SJCRH30 (cell line): ENCODE measurements around the gene LCMT2. TPM values are rescaled to one million over a fixed set of nuclear protein-coding genes. Genes with fewer than 3 reads are reported as not detected.

ENCODE experiments used
- DNase-seq, 2 experiments: peaks; one replicate each; pipeline ENCODE4 v3.0.0-alpha.2; 2015 to 2020
- H3K27ac ChIP-seq: fragments of 250-450 bp; sonication (Bioruptor Pico); 2 replicates; pipeline ENCODE4 v1.5.1; 2020; ENCODE audit warnings: mild to moderate bottlenecking, moderate library complexity
- H3K27me3 ChIP-seq: fragments of 250-450 bp; sonication (Bioruptor Pico); 2 replicates; pipeline ENCODE4 v1.5.1; 2020; ENCODE audit warnings: mild to moderate bottlenecking, moderate library complexity
- H3K36me3 ChIP-seq: fragments of 250-450 bp; sonication (Bioruptor Pico); 2 replicates; pipeline ENCODE4 v1.5.1; 2020; ENCODE audit warnings: mild to moderate bottlenecking, moderate library complexity
- H3K4me1 ChIP-seq: fragments of 250-450 bp; sonication (Bioruptor Pico); 2 replicates; pipeline ENCODE4 v1.5.1; 2020; ENCODE audit warnings: mild to moderate bottlenecking, moderate library complexity
- H3K4me3 ChIP-seq: fragments of 250-450 bp; sonication (Bioruptor Pico); 2 replicates; pipeline ENCODE4 v1.5.1; 2020; ENCODE audit warnings: mild to moderate bottlenecking, moderate library complexity
- H3K9me3 ChIP-seq: fragments of 250-450 bp; sonication (Bioruptor Pico); replicated peaks from 2 replicates; pipeline ENCODE4 v1.5.1; 2020; ENCODE audit warnings: mild to moderate bottlenecking, moderate library complexity
- total RNA-seq: library from RNA; depleted of rRNA; stranded (reverse); fragments of >200 nt; shearing (Covaris generic); gene quantifications from 2 replicates; pipeline ENCODE4 v1.2.3, GENCODE V29; 2014

LCMT2 gene
- total RNA-seq, 1 experiment from 2014 or later: 18.5 TPM

GRCh38 chr15:43325039-43325684 lies 5.2 kb downstream of the LCMT2 start:
- Histone ChIP-seq H3K27me3 (no peaks in the 10 kb centered on the region), H3K9me3 (no peaks in the 10 kb centered on the region), H3K4me1 (no peaks in the 10 kb centered on the region), H3K4me3 (no peak overlapping the region), H3K36me3 (peaks cover 14% of the 10 kb centered on the region), H3K27ac (no peak overlapping the region)
- DNase-seq: no peak

DNA sequence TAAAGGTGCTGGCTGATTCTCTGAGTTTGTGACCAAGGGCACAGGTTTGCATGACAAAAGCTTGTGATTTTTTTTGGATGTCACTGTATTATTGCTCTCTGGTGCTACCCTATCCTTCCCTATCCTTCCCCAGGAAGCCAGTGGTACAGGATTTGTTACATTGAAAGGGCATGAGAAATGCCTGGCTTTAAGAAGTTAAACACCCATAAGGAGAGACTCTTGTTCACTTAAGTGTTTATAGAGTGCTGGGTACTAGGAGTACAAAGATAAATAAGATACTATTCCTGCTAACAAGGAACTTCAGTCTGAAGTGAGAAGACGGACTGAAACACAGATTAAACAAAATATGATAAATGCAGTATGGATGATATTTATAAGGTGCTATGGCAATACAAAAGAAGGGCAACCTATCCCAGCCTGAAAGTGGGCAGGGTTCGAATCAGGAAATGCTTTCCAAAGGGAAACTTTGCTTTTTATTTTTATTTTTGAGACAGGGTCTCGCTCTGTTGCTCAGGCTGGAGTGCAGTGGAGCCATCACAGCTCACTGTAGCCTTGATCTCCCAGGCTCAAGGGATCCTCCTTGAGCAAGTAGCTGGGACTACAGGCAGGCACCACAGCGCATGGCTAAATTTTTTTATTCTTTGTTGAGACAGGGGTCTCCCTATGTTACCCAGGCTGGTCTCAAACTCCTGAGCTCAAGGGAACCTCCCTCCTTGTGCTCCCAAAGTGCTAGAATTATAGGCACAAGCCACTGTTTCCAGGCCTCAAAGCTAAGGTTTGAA lies 11.2 kb downstream of the LCMT2 start:
- Histone ChIP-seq H3K4me3 (no peak overlapping the region), H3K36me3 (no peaks in the 10 kb centered on the region), H3K9me3 (no peaks in the 10 kb centered on the region), H3K4me1 (peaks cover 8% of the 10 kb centered on the region; the same call in 1 of the 2 replicates), H3K27me3 (no peaks in the 10 kb centered on the region), H3K27ac (no peak overlapping the region)
- DNase-seq: no peak

DNA sequence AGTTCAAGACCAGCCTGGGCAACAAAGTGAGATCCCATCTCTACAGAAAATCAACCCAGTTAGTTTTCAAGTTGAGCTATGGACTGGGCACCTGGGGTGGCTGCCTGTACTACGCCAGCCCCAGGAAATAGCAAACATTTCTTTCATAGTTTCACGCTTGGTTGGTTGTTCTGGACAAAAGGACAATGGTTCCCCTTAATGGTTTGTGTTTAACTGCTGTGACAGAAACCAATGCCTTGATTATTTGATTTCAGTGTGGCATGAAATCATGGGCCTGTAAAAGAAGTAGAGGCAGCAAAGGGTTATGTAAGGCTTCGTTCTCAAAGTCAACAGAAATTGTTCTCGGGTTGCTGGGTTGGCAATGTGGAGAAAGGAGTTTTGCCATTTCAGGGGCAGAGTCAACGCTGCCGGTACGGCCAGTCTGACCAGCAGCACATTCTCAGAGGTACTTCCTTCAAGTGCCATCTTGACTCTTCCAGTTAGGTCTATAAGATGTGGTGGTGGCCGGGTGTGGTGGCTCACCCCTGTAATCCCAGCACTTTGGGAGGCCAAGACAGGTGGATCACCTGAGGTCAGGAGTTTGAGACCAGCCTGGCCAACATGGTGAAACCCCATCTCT lies 12.7 kb downstream of the LCMT2 start:
- H3K36me3 ChIP-seq: no peaks in the 10 kb centered on the region
- H3K4me1 ChIP-seq: peaks cover 8% of the 10 kb centered on the region; the same call in 1 of the 2 replicates
- H3K9me3 ChIP-seq: no peaks in the 10 kb centered on the region
- H3K4me3 ChIP-seq: no peak overlapping the region
- no peaks in the 10 kb centered on the region for H3K27me3 ChIP-seq
- no peak overlapping the region for H3K27ac ChIP-seq
- DNase-seq: no peak

DNA sequence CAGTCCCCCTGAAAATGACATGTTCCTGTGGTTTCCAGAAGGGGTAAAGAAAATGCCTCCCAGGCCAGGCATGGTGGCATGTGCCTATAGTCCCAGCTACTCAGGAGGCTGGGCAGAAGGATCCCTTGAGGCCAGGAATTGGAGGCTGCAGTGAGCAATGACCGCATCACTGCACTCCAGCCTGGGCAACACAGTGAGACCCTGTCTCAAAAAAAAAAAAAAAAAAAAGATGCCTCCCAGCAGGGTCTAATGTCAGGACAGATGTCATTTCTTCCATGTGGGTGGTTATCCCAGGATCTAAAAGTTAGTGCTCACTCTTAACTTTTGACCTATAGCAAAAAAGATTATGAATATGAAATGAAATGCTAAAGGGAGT lies 13.4 kb downstream of the LCMT2 start:
- Histone ChIP-seq H3K36me3 (no peaks in the 10 kb centered on the region), H3K27ac (no peak overlapping the region), H3K9me3 (no peaks in the 10 kb centered on the region), H3K4me3 (no peak overlapping the region), H3K27me3 (no peaks in the 10 kb centered on the region), H3K4me1 (peaks cover 8% of the 10 kb centered on the region; the same call in 1 of the 2 replicates)
- no peak for DNase-seq

- no peak overlapping the region for H3K4me3 ChIP-seq
- H3K4me1 ChIP-seq: peaks cover 8% of the 10 kb centered on the region; the same call in 1 of the 2 replicates
- no peak overlapping the region for H3K27ac ChIP-seq
- H3K27me3 ChIP-seq: no peaks in the 10 kb centered on the region
- H3K36me3 ChIP-seq: no peaks in the 10 kb centered on the region
- no peak for DNase-seq
- no peaks in the 10 kb centered on the region; the same call in 1 of the 2 replicates for H3K9me3 ChIP-seq
Measured at GRCh38 chr15:43316016-43316970, 14.1 kb downstream of the LCMT2 start.

- no peak overlapping the region for H3K4me3 ChIP-seq
- no peak for DNase-seq
- no peaks in the 10 kb centered on the region for H3K36me3 ChIP-seq
- no peak overlapping the region for H3K27ac ChIP-seq
- H3K9me3 ChIP-seq: no peaks in the 10 kb centered on the region; the same call in 1 of the 2 replicates
- no peaks in the 10 kb centered on the region for H3K27me3 ChIP-seq
- peaks cover 8% of the 10 kb centered on the region; the same call in 1 of the 2 replicates for H3K4me1 ChIP-seq
Measured at GRCh38 chr15:43314171-43314570, 16.2 kb downstream of the LCMT2 start.

- no peak for DNase-seq
- no peaks in the 10 kb centered on the region for H3K36me3 ChIP-seq
- H3K27me3 ChIP-seq: 0 out of 2 replicates have a peak, but pooled peaks cover under 1% of the 10 kb centered on the region
- H3K9me3 ChIP-seq: no peaks in the 10 kb centered on the region; the same call in 1 of the 2 replicates
- H3K4me1 ChIP-seq: peaks cover 5% of the 10 kb centered on the region; the same call in 1 of the 2 replicates
- no peak overlapping the region for H3K4me3 ChIP-seq
- no peak overlapping the region for H3K27ac ChIP-seq
Measured at GRCh38 chr15:43312378-43312777, 18.0 kb downstream of the LCMT2 start.

- H3K27me3 ChIP-seq: 0 out of 2 replicates have a peak, but pooled peaks cover 2% of the 10 kb centered on the region
- H3K4me3 ChIP-seq: no peak within 1 kb of the TSS
- H3K9me3 ChIP-seq: no peaks in the 10 kb centered on the region
- H3K27ac ChIP-seq: no peak within 1 kb of the TSS
- H3K36me3 ChIP-seq: no peaks in the 10 kb centered on the region
- H3K4me1 ChIP-seq: no peaks in the 10 kb centered on the region
- no peak for DNase-seq
Measured at GRCh38 chr15:43302205-43302817, 28.1 kb downstream of the LCMT2 start, which contains the start of gene TGM7. Gene TGM7 (minus strand): TSS chr15:43302255.

- Histone ChIP-seq H3K4me1 (no peaks in the 10 kb centered on the region), H3K36me3 (no peaks in the 10 kb centered on the region), H3K4me3 (no peak overlapping the region), H3K27ac (no peak overlapping the region), H3K9me3 (no peaks in the 10 kb centered on the region), H3K27me3 (no peaks in the 10 kb centered on the region)
- DNase-seq: no peak
Measured at GRCh38 chr15:43299884-43300283, 30.5 kb downstream of the LCMT2 start.

GRCh38 chr15:43299411-43299810 lies 31.0 kb downstream of the LCMT2 start:
- Histone ChIP-seq H3K27me3 (no peaks in the 10 kb centered on the region), H3K9me3 (no peaks in the 10 kb centered on the region), H3K36me3 (no peaks in the 10 kb centered on the region), H3K4me1 (no peaks in the 10 kb centered on the region), H3K27ac (no peak overlapping the region), H3K4me3 (no peak overlapping the region)
- no peak for DNase-seq

- H3K27me3 ChIP-seq: no peaks in the 10 kb centered on the region
- H3K9me3 ChIP-seq: no peaks in the 10 kb centered on the region
- no peak overlapping the region for H3K27ac ChIP-seq
- H3K4me3 ChIP-seq: no peak overlapping the region
- no peaks in the 10 kb centered on the region for H3K36me3 ChIP-seq
- DNase-seq: no peak
- no peaks in the 10 kb centered on the region for H3K4me1 ChIP-seq
Measured at GRCh38 chr15:43294091-43294706, 36.2 kb downstream of the LCMT2 start.

DNA sequence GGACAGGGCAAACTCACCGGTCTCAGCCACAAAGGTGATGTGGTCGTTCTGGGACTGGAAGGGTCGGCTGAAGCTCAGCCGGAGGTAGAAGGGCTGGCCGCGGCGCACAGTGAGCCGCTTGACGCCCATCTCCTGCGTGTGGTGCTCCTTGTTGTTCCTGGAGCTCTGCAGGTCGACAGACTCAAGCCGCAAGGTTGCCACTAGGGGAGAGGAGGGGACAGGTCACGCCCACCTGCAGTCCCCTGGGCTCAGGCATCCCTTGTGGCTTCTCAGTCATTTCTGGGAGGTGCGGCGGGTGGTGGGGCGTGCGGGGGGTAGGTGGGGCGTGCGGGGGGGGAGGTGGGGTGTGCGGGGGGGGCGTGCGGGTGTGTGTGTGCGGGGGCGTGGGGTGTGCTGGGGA lies 36.9 kb downstream of the LCMT2 start:
- no peaks in the 10 kb centered on the region for H3K27me3 ChIP-seq

GRCh38 chr15:43292375-43293078 lies 37.8 kb downstream of the LCMT2 start:
- Histone ChIP-seq H3K36me3 (no peaks in the 10 kb centered on the region), H3K4me3 (no peak overlapping the region), H3K9me3 (no peaks in the 10 kb centered on the region), H3K4me1 (no peaks in the 10 kb centered on the region), H3K27ac (no peak overlapping the region), H3K27me3 (no peaks in the 10 kb centered on the region)
- no peak for DNase-seq

More for the DNA sequence above, 36.9 kb downstream of the LCMT2 start:
- no peak overlapping the region for H3K4me3 ChIP-seq
- DNase-seq: no peak
- no peak overlapping the region for H3K27ac ChIP-seq
- no peaks in the 10 kb centered on the region for H3K9me3 ChIP-seq
- no peaks in the 10 kb centered on the region for H3K4me1 ChIP-seq
- no peaks in the 10 kb centered on the region for H3K36me3 ChIP-seq
